ENCODE data around the gene REPS1. TPM values are rescaled to one million over a fixed set of nuclear protein-coding genes. Genes with fewer than 3 reads are reported as not detected.
A peak's percentile ranks its signal among the peaks of the same experiment; 100 is the strongest.

Gene REPS1
- total RNA-seq, 1 donor from 2014 or later: 32.2 TPM

GRCh38 chr6:138981416-138981815, 6.6 kb downstream of the REPS1 start:
- H3K4me1 Mint-ChIP-seq (ENCODE audit: unreplicated experiment): peaks cover 23% of the 10 kb centered on the region
- no peak overlapping the region for H3K4me3 Mint-ChIP-seq (ENCODE audit: unreplicated experiment)
- no peaks in the 10 kb centered on the region for H3K9me3 Mint-ChIP-seq (ENCODE audit: unreplicated experiment)
- TF ChIP-seq, protein P1, sequence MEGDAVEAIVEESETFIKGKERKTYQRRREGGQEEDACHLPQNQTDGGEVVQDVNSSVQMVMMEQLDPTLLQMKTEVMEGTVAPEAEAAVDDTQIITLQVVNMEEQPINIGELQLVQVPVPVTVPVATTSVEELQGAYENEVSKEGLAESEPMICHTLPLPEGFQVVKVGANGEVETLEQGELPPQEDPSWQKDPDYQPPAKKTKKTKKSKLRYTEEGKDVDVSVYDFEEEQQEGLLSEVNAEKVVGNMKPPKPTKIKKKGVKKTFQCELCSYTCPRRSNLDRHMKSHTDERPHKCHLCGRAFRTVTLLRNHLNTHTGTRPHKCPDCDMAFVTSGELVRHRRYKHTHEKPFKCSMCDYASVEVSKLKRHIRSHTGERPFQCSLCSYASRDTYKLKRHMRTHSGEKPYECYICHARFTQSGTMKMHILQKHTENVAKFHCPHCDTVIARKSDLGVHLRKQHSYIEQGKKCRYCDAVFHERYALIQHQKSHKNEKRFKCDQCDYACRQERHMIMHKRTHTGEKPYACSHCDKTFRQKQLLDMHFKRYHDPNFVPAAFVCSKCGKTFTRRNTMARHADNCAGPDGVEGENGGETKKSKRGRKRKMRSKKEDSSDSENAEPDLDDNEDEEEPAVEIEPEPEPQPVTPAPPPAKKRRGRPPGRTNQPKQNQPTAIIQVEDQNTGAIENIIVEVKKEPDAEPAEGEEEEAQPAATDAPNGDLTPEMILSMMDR (IDR thresholded peaks at IDR 0.05): no peak
- no peak for DNase-seq (ENCODE audit: extremely low spot score, unreplicated experiment)
- no peaks in the 10 kb centered on the region for H3K27me3 Mint-ChIP-seq (ENCODE audit: unreplicated experiment)
- H3K36me3 Mint-ChIP-seq (ENCODE audit: unreplicated experiment): peaks cover 2% of the 10 kb centered on the region
- H3K27ac Mint-ChIP-seq (ENCODE audit: unreplicated experiment): no peak overlapping the region

- Mint-ChIP-seq H3K4me1 (ENCODE audit: unreplicated experiment) (peaks cover 24% of the 10 kb centered on the region), H3K27ac (ENCODE audit: unreplicated experiment) (no peak overlapping the region), H3K9me3 (ENCODE audit: unreplicated experiment) (no peaks in the 10 kb centered on the region), H3K27me3 (ENCODE audit: unreplicated experiment) (no peaks in the 10 kb centered on the region), H3K4me3 (ENCODE audit: unreplicated experiment) (no peak overlapping the region), H3K36me3 (ENCODE audit: unreplicated experiment) (peaks cover 2% of the 10 kb centered on the region)
- no peak for DNase-seq (ENCODE audit: extremely low spot score, unreplicated experiment)
- TF ChIP-seq, protein P1 (IDR thresholded peaks at IDR 0.05): no peak
Observed at GRCh38 chr6:138979813-138980668, 8.0 kb downstream of the REPS1 start.

GRCh38 chr6:138979365-138979764, 8.7 kb downstream of the REPS1 start:
- Mint-ChIP-seq H3K27ac (ENCODE audit: unreplicated experiment) (peak overlapping the region; percentile 23), H3K36me3 (ENCODE audit: unreplicated experiment) (peaks cover 2% of the 10 kb centered on the region), H3K9me3 (ENCODE audit: unreplicated experiment) (no peaks in the 10 kb centered on the region), H3K27me3 (ENCODE audit: unreplicated experiment) (no peaks in the 10 kb centered on the region), H3K4me1 (ENCODE audit: unreplicated experiment) (peaks cover 28% of the 10 kb centered on the region), H3K4me3 (ENCODE audit: unreplicated experiment) (no peak overlapping the region)
- TF ChIP-seq, protein P1 (IDR thresholded peaks at IDR 0.05): no peak
- DNase-seq (ENCODE audit: extremely low spot score, unreplicated experiment): no peak

DNA sequence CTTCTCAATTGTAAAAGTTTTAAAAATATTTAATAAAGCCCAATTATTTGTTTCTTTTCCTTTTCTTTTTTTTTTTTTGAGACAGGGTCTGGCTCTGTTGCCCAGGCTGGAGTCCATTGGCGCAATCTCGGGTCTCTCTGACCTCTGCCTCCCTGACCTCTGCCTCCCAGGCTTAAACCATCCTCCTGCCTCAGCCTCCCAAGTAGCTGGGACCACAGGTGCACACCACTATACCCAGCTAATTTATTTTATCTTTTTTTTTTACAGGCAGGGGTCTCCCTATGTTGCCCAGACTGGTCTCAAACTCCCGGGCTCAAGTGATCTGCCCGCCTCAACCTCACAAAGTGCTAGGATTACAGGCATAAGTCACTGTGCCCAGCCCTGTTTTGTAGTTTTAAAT, 9.8 kb downstream of the REPS1 start:
- DNase-seq (ENCODE audit: extremely low spot score, unreplicated experiment): no peak
- Mint-ChIP-seq H3K27me3 (ENCODE audit: unreplicated experiment) (no peaks in the 10 kb centered on the region), H3K4me3 (ENCODE audit: unreplicated experiment) (no peak overlapping the region), H3K4me1 (ENCODE audit: unreplicated experiment) (peaks cover 37% of the 10 kb centered on the region), H3K27ac (ENCODE audit: unreplicated experiment) (no peak overlapping the region), H3K9me3 (ENCODE audit: unreplicated experiment) (no peaks in the 10 kb centered on the region), H3K36me3 (ENCODE audit: unreplicated experiment) (peaks cover 2% of the 10 kb centered on the region)
- TF ChIP-seq, protein P1 (IDR thresholded peaks at IDR 0.05): no peak

GRCh38 chr6:138977646-138978167, 10.3 kb downstream of the REPS1 start:
- TF ChIP-seq, protein P1 (IDR thresholded peaks at IDR 0.05): no peak
- no peak for DNase-seq (ENCODE audit: extremely low spot score, unreplicated experiment)
- no peak overlapping the region for H3K4me3 Mint-ChIP-seq (ENCODE audit: unreplicated experiment)
- no peaks in the 10 kb centered on the region for H3K27me3 Mint-ChIP-seq (ENCODE audit: unreplicated experiment)
- no peaks in the 10 kb centered on the region for H3K9me3 Mint-ChIP-seq (ENCODE audit: unreplicated experiment)
- peaks cover 2% of the 10 kb centered on the region for H3K36me3 Mint-ChIP-seq (ENCODE audit: unreplicated experiment)
- no peak overlapping the region for H3K27ac Mint-ChIP-seq (ENCODE audit: unreplicated experiment)
- peaks cover 42% of the 10 kb centered on the region for H3K4me1 Mint-ChIP-seq (ENCODE audit: unreplicated experiment)

All from osteocyte (in vitro differentiated cells).